Hepatocyte (in vitro differentiated cells): Measurements from ENCODE around the gene GUSB.

Source experiments
- EZH2 ChIP-seq: fragments of 200-600 bp; sonication (generic); IDR thresholded peaks from 2 replicates; pipeline ENCODE4 v1.6.1; 2016; ENCODE audit warnings: antibody characterized with exemption, mild to moderate bottlenecking, borderline replicate concordance
- EZH2phosphoT487 ChIP-seq: fragments of 200-600 bp; sonication (generic); IDR thresholded peaks from one replicate; pipeline ENCODE4 v1.6.1; 2018; ENCODE audit warnings: antibody characterized with exemption, mild to moderate bottlenecking, low read depth, moderate library complexity; ENCODE audit not compliant: unreplicated experiment, severe bottlenecking
- TF ChIP-seq, protein P1 (sequence below): fragments of 200-600 bp; sonication (generic); IDR thresholded peaks from 2 replicates; pipeline ENCODE4 v1.5.1; 2016; ENCODE audit warnings: antibody characterized with exemption, mild to moderate bottlenecking; ENCODE audit not compliant: poor library complexity

DNA sequence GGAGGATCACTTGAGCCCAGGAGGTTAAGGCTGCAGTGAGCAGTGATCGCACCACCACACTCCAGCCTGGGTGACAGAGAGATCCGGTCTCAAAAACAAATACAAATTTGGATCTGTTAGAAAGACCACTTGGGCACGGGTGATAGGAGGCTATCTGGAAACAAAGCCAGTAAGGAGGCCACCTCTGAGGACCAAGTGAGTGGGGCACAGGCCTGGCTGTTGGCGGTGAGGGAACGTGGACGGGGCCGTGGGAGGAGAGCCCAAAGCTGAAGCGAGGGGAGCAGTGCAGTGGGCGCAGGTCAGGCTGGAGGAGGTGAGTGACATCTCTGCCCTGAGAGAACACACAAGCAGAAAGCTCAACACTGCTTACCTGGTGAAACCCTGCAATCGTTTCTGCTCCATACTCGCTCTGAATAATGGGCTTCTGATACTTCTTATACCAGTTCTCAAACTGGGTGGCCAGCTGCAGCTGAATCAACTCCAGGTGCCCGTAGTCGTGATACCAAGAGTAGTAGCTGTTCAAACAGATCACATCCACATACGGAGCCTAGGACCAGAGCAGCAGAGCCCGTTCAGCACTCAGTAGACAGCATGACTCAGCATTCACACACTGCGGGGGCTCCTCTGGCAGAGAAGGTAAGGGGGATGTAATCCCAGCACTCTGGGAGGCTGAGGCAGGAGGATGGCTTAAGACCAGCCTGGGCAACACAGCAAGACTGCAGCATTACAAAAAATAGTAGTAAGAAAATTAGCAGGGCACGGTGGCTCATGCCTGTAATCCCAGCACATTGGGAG lies 14.5 kb downstream of the GUSB start:
- TF ChIP-seq, protein P1, sequence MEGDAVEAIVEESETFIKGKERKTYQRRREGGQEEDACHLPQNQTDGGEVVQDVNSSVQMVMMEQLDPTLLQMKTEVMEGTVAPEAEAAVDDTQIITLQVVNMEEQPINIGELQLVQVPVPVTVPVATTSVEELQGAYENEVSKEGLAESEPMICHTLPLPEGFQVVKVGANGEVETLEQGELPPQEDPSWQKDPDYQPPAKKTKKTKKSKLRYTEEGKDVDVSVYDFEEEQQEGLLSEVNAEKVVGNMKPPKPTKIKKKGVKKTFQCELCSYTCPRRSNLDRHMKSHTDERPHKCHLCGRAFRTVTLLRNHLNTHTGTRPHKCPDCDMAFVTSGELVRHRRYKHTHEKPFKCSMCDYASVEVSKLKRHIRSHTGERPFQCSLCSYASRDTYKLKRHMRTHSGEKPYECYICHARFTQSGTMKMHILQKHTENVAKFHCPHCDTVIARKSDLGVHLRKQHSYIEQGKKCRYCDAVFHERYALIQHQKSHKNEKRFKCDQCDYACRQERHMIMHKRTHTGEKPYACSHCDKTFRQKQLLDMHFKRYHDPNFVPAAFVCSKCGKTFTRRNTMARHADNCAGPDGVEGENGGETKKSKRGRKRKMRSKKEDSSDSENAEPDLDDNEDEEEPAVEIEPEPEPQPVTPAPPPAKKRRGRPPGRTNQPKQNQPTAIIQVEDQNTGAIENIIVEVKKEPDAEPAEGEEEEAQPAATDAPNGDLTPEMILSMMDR, result no peak
- TF ChIP-seq EZH2phosphoT487 (no peak), EZH2 (no peak)
